CD14-positive monocyte (primary cell): ENCODE measurements around the gene SELENOM. TPM values are rescaled to one million over a fixed set of nuclear protein-coding genes. Genes with fewer than 3 reads are reported as not detected.

Experiments
- DNase-seq, 3 donors: peaks; one replicate each; pipeline ENCODE4 v3.0.0-alpha.2; 2011 to 2022
- H2AFZ ChIP-seq: 2 replicates; pipeline ENCODE4 v1.6.0; 2012; ENCODE audit warnings: mild to moderate bottlenecking, low read depth, low read length, inconsistent platforms; ENCODE audit not compliant: insufficient read depth, poor library complexity, severe bottlenecking
- H3K27ac ChIP-seq, 2 donors: 1 replicate in 1 of 2; 2 replicates in 1 of 2; pipeline ENCODE4 v1.5.1; 2012 to 2013; ENCODE audit warnings: low read length in 2 of 2, control low read depth in 1 of 2, inconsistent platforms in 1 of 2, low read depth in 1 of 2, mild to moderate bottlenecking in 1 of 2
- H3K27me3 ChIP-seq, 2 donors: one replicate each; pipeline versions ENCODE4 v1.6.0 to v1.6.1; 2011 to 2013; ENCODE audit warnings: low read length in 2 of 2; ENCODE audit not compliant: control insufficient read depth in 2 of 2, insufficient read depth in 2 of 2
- H3K36me3 ChIP-seq, 2 donors: replicated peaks in 1 of 2; 1 replicate in 1 of 2; 2 replicates in 1 of 2; pipeline versions ENCODE4 v1.5.1 to v1.6.1; 2012 to 2013; ENCODE audit warnings: low read length in 2 of 2, control low read depth in 1 of 2, inconsistent platforms in 1 of 2, mild to moderate bottlenecking in 1 of 2; ENCODE audit not compliant: insufficient read depth in 2 of 2, control insufficient read depth in 1 of 2
- H3K4me1 ChIP-seq, 2 donors: 1 replicate in 1 of 2; 2 replicates in 1 of 2; pipeline versions ENCODE4 v1.5.1 to v1.6.1; 2012 to 2013; ENCODE audit warnings: low read length in 2 of 2, control low read depth in 1 of 2, inconsistent platforms in 1 of 2, mild to moderate bottlenecking in 1 of 2, moderate library complexity in 1 of 2; ENCODE audit not compliant: insufficient read depth in 2 of 2, control insufficient read depth in 1 of 2
- H3K4me2 ChIP-seq: replicated peaks from 2 replicates; pipeline ENCODE3; 2012; ENCODE audit warnings: low read length, moderate library complexity, mild to moderate bottlenecking; ENCODE audit not compliant: poor library complexity, severe bottlenecking; ENCODE audit errors: extremely low read depth
- H3K4me3 ChIP-seq, 3 experiments: fragments of 200-600 bp in 1 of 3; sonication (generic) in 1 of 3; replicated peaks in 1 of 3; 1 replicate in 2 of 3; 2 replicates in 1 of 3; pipeline ENCODE4 v1.5.1; 2011 to 2013; ENCODE audit warnings: low read length in 3 of 3, mild to moderate bottlenecking in 3 of 3, control low read depth in 2 of 3, low read depth in 2 of 3, inconsistent platforms in 1 of 3, moderate library complexity in 1 of 3
- H3K79me2 ChIP-seq: 2 replicates; pipeline ENCODE4 v1.6.0; 2012; ENCODE audit warnings: mild to moderate bottlenecking, control low read depth, inconsistent platforms, low read length, moderate library complexity; ENCODE audit not compliant: insufficient read depth
- H3K9ac ChIP-seq: 2 replicates; pipeline ENCODE4 v1.6.0; 2017; ENCODE audit warnings: low read length, mild to moderate bottlenecking; ENCODE audit not compliant: insufficient read depth, poor library complexity, severe bottlenecking
- H3K9me3 ChIP-seq, 2 donors: replicated peaks in 1 of 2; 1 replicate in 1 of 2; 2 replicates in 1 of 2; pipeline versions ENCODE4 v1.5.1 to v1.6.1; 2012 to 2013; ENCODE audit warnings: low read length in 2 of 2, control low read depth in 1 of 2; ENCODE audit not compliant: control insufficient read depth in 1 of 2, insufficient read depth in 1 of 2
- H4K20me1 ChIP-seq: 2 replicates; pipeline ENCODE4 v1.6.0; 2012; ENCODE audit warnings: mild to moderate bottlenecking, low read length, control low read depth, moderate library complexity; ENCODE audit not compliant: insufficient read depth
- H3K27ac Mint-ChIP-seq, 7 donors: one replicate each; pipeline ENCODE4 v1.8.0; 2020; ENCODE audit warnings: mild to moderate bottlenecking in 7 of 7, mixed read lengths in 7 of 7, moderate library complexity in 6 of 7, inconsistent platforms in 2 of 7
- H3K27me3 Mint-ChIP-seq, 3 donors: one replicate each; pipeline ENCODE4 v1.8.0; 2021 to 2022; ENCODE audit warnings: low read depth in 3 of 3, mild to moderate bottlenecking in 3 of 3, mixed read lengths in 3 of 3, moderate library complexity in 3 of 3, inconsistent platforms in 1 of 3
- H3K36me3 Mint-ChIP-seq, 2 donors: one replicate each; pipeline ENCODE4 v1.8.0; 2020; ENCODE audit warnings: mixed read lengths in 2 of 2, inconsistent platforms in 1 of 2, mild to moderate bottlenecking in 1 of 2
- H3K4me1 Mint-ChIP-seq: one replicate; pipeline ENCODE4 v1.8.0; 2020; ENCODE audit warnings: mild to moderate bottlenecking, mixed read lengths
- H3K4me3 Mint-ChIP-seq, 2 donors: one replicate each; pipeline ENCODE4 v1.8.0; 2020; ENCODE audit warnings: mild to moderate bottlenecking in 2 of 2, mixed read lengths in 2 of 2, moderate library complexity in 1 of 2
- H3K9me3 Mint-ChIP-seq, 7 donors: one replicate each; pipeline ENCODE4 v1.8.0; 2020 to 2022; ENCODE audit warnings: mixed read lengths in 7 of 7, mild to moderate bottlenecking in 6 of 7, moderate library complexity in 6 of 7, inconsistent platforms in 2 of 7
- WGBS: methylation state at CpG from one replicate; pipeline ENCODE4 v1.1.5; 2013; ENCODE audit warnings: missing lambda C conversion rate; ENCODE audit not compliant: insufficient coverage; 5-methylcytosine and 5-hydroxymethylcytosine counted together
- intact Hi-C, 2 donors: fragments of 100-400 bp; cut with micrococcal nuclease; formaldehyde crosslinking; loops; one replicate each; pipeline versions ENCODE4 v1.15.0 to v1.15.1; 2023
- polyA plus RNA-seq, 3 donors: library from polyadenylated mRNA; depleted of rRNA in 1 of 3; unstranded in 2 of 3; stranded (reverse) in 1 of 3; fragments of 300-500 nt in 2 of 3; fragments of >200 nt in 1 of 3; fragmentation: Illumina TruSeq in 2 of 3; gene quantifications; 1 replicate in 2 of 3; 2 replicates in 1 of 3; pipeline ENCODE4 v1.2.3, GENCODE V29; 2012 to 2021
- TF ChIP-seq, protein P1 (sequence below): fragments of 200-600 bp; IDR thresholded peaks from one replicate; pipeline ENCODE4 v1.8.0; 2022; ENCODE audit warnings: antibody characterized with exemption, mild to moderate bottlenecking

The SELENOM gene
- polyA plus RNA-seq, 3 donors: 3.2 to 7.6 (median 3.4) TPM

DNA sequence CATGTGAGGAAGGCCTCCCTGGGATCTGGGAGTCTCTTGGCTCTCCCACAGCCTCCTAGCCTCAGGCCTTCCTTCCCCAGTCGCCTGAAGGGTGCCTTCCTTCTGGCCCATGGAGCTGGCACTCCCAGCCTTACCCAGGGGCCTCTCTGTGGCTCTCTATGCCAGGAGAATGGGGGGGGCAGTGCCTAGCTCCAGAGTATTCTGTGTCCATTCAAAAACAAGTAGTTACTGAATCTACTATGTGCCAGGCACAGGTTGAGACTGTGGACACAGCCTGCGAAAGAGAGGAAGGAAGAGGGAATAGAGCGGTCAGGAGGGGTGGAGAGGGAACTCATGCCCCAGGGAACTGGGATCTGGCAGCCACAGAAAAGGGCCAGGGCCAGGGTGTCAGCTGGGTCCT is 35.7 kb upstream of the SELENOM start:
- H3K27me3 Mint-ChIP-seq: peaks cover 6 to 15% (median 14%) of the 10 kb centered on the region in 3 donors
- no peaks in the 10 kb centered on the region for H3K36me3 Mint-ChIP-seq
- no peak overlapping the region for H3K4me3 Mint-ChIP-seq
- 65% methylated on average over 2 of the region's 3 CpGs for WGBS
- Histone ChIP-seq H3K79me2 (no peaks in the 10 kb centered on the region), H3K4me1 (no peaks in the 10 kb centered on the region), H3K4me2 (no peak overlapping the region), H4K20me1 (no peaks in the 10 kb centered on the region), H3K27ac (no peak overlapping the region), H3K4me3 (no peak overlapping the region), H2AFZ (no peak overlapping the region), H3K27me3 (peaks cover 0 to 4% of the 10 kb centered on the region in 2 donors), H3K9me3 (peaks cover 0 to 7% of the 10 kb centered on the region in 2 donors), H3K36me3 (no peaks in the 10 kb centered on the region), H3K9ac (no peak overlapping the region)
- H3K4me1 Mint-ChIP-seq: no peaks in the 10 kb centered on the region
- no peak overlapping the region for H3K27ac Mint-ChIP-seq
- peaks cover 2 to 19% (median 9%) of the 10 kb centered on the region in 7 donors for H3K9me3 Mint-ChIP-seq
- TF ChIP-seq, protein P1, sequence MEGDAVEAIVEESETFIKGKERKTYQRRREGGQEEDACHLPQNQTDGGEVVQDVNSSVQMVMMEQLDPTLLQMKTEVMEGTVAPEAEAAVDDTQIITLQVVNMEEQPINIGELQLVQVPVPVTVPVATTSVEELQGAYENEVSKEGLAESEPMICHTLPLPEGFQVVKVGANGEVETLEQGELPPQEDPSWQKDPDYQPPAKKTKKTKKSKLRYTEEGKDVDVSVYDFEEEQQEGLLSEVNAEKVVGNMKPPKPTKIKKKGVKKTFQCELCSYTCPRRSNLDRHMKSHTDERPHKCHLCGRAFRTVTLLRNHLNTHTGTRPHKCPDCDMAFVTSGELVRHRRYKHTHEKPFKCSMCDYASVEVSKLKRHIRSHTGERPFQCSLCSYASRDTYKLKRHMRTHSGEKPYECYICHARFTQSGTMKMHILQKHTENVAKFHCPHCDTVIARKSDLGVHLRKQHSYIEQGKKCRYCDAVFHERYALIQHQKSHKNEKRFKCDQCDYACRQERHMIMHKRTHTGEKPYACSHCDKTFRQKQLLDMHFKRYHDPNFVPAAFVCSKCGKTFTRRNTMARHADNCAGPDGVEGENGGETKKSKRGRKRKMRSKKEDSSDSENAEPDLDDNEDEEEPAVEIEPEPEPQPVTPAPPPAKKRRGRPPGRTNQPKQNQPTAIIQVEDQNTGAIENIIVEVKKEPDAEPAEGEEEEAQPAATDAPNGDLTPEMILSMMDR: no peak
- intact Hi-C loops: no loop called here
- no peak for DNase-seq

DNA sequence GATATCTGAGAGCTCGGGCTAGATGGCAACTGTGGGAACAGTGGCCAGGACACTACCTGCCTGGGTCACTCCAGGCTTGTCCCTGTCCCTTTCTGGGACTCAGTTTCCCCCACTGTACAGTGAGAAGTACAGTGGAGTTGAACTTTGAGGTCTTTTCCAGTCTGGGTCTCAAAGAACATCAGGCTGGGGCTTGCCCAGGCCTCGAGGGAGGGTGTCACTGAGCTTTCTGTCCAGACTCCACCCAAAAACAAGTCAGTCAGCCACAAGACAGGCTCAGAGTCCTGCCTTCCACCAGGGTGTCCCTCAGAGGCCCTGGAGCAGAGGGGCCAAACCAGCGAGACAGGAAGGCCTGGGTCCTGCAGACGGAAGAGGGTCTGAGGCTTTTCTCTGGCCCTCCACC is 34.9 kb upstream of the SELENOM start:
- Histone ChIP-seq H3K4me2 (no peak overlapping the region), H3K27me3 (peaks cover 0 to 2% of the 10 kb centered on the region in 2 donors), H3K4me1 (no peaks in the 10 kb centered on the region), H3K4me3 (no peak overlapping the region), H3K27ac (no peak overlapping the region), H3K36me3 (no peaks in the 10 kb centered on the region), H2AFZ (no peak overlapping the region), H4K20me1 (no peaks in the 10 kb centered on the region), H3K9ac (no peak overlapping the region), H3K9me3 (peaks cover 0 to 2% of the 10 kb centered on the region in 2 donors), H3K79me2 (no peaks in the 10 kb centered on the region)
- Mint-ChIP-seq H3K36me3 (no peaks in the 10 kb centered on the region), H3K27me3 (peaks cover 6 to 15% (median 14%) of the 10 kb centered on the region in 3 donors), H3K9me3 (peaks cover 2 to 14% (median 9%) of the 10 kb centered on the region in 7 donors), H3K4me1 (peaks cover 1% of the 10 kb centered on the region), H3K4me3 (no peak overlapping the region), H3K27ac (no peak overlapping the region)
- WGBS: 100% methylated on average over 1 of the region's 4 CpGs
- intact Hi-C loops: no loop called here
- no peak for DNase-seq
- TF ChIP-seq, protein P1: no peak
